Right atrium auricular region (tissue), 2 donors: ENCODE data around the gene SLC41A3. TPM values are rescaled to one million over a fixed set of nuclear protein-coding genes. Genes with fewer than 3 reads are reported as not detected.

Source experiments
- DNase-seq: peaks from one replicate; pipeline ENCODE4 v3.0.0-alpha.2; 2019; ENCODE audit warnings: low spot score
- H3K27ac ChIP-seq, 2 donors: fragments of 200-600 bp; sonication (generic); 1 replicate in 1 of 2; 2 replicates in 1 of 2; pipeline ENCODE4 v1.5.1; 2016 to 2019
- H3K27me3 ChIP-seq, 2 donors: fragments of 200-600 bp; sonication (generic); one replicate each; pipeline versions ENCODE4 v1.5.1 to v1.6.0; 2017 to 2019
- H3K36me3 ChIP-seq: fragments of 200-600 bp; sonication (generic); one replicate; pipeline ENCODE4 v1.5.1; 2016
- H3K4me1 ChIP-seq, 2 donors: fragments of 200-600 bp; sonication (generic); one replicate each; pipeline versions ENCODE4 v1.5.1 to v1.6.0; 2017 to 2019
- H3K4me3 ChIP-seq, 2 donors: fragments of 200-600 bp; sonication (generic); 1 replicate in 1 of 2; 2 replicates in 1 of 2; pipeline ENCODE4 v1.5.1; 2017 to 2019; ENCODE audit warnings: mild to moderate bottlenecking in 1 of 2, moderate library complexity in 1 of 2
- H3K9me3 ChIP-seq, 2 donors: fragments of 200-600 bp; sonication (generic); one replicate each; pipeline ENCODE4 v1.5.1; 2019
- total RNA-seq, 2 donors: library from RNA; depleted of rRNA; stranded (reverse); fragments of >200 nt; gene quantifications; one replicate each; pipeline ENCODE4 v1.1.0, GENCODE V29; 2016
- TF ChIP-seq, protein P1 (sequence below), 2 donors: fragments of 200-600 bp; sonication (generic); IDR thresholded peaks; one replicate each; pipeline ENCODE4 v1.5.1; 2019; ENCODE audit warnings: antibody characterized with exemption in 2 of 2

Gene SLC41A3
- total RNA-seq, 2 donors from 2014 or later = 34.1 to 39.6 TPM

- TF ChIP-seq, protein P1, sequence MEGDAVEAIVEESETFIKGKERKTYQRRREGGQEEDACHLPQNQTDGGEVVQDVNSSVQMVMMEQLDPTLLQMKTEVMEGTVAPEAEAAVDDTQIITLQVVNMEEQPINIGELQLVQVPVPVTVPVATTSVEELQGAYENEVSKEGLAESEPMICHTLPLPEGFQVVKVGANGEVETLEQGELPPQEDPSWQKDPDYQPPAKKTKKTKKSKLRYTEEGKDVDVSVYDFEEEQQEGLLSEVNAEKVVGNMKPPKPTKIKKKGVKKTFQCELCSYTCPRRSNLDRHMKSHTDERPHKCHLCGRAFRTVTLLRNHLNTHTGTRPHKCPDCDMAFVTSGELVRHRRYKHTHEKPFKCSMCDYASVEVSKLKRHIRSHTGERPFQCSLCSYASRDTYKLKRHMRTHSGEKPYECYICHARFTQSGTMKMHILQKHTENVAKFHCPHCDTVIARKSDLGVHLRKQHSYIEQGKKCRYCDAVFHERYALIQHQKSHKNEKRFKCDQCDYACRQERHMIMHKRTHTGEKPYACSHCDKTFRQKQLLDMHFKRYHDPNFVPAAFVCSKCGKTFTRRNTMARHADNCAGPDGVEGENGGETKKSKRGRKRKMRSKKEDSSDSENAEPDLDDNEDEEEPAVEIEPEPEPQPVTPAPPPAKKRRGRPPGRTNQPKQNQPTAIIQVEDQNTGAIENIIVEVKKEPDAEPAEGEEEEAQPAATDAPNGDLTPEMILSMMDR (IDR thresholded peaks at IDR 0.05) = no peak
- H3K27me3 ChIP-seq = no peaks in the 10 kb centered on the region
- no peaks in the 10 kb centered on the region for H3K36me3 ChIP-seq
- no peaks in the 10 kb centered on the region for H3K9me3 ChIP-seq
- peak; percentile 30 for DNase-seq
- H3K27ac ChIP-seq = no peak overlapping the region
- no peak overlapping the region for H3K4me3 ChIP-seq
- H3K4me1 ChIP-seq = peaks cover 0 to 7% of the 10 kb centered on the region in 2 donors
These were observed 32.2 kb downstream of the SLC41A3 start for GRCh38 chr3:126051741-126052140.

- peak; percentile 49 for DNase-seq
- Histone ChIP-seq H3K27ac (no peak overlapping the region), H3K36me3 (no peaks in the 10 kb centered on the region), H3K9me3 (peaks cover 0 to 3% of the 10 kb centered on the region in 2 donors), H3K4me1 (peaks cover 0 to 2% of the 10 kb centered on the region in 2 donors), H3K4me3 (no peak overlapping the region), H3K27me3 (no peaks in the 10 kb centered on the region)
- TF ChIP-seq, protein P1 (IDR thresholded peaks at IDR 0.05) = no peak
These were observed 32.7 kb downstream of the SLC41A3 start for GRCh38 chr3:126051234-126051633.

- Histone ChIP-seq H3K27me3 (no peaks in the 10 kb centered on the region), H3K27ac (no peak overlapping the region), H3K4me1 (no peaks in the 10 kb centered on the region), H3K9me3 (peaks cover 0 to 3% of the 10 kb centered on the region in 2 donors), H3K36me3 (no peaks in the 10 kb centered on the region), H3K4me3 (no peak overlapping the region)
- TF ChIP-seq, protein P1 (IDR thresholded peaks at IDR 0.05) = no peak
- DNase-seq = peak; percentile 21
These were observed 33.3 kb downstream of the SLC41A3 start for GRCh38 chr3:126050626-126051025.

DNA sequence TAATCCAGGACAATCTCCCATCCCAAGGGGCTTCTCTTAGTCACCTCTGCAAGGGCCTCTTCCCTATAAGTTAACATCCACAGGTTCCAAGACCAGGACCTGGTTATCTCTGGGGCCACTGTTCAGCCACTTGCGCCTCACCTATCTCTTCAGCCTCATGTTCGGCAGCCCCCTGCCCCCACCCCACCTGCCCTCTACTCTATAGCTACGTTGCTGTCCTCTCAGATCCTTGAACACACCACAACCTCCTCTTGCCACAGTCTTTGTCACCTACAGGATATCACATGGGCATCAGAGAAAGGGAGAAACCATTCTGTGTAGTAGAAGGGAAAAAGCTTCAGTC lies 33.9 kb downstream of the SLC41A3 start:
- H3K27me3 ChIP-seq = no peaks in the 10 kb centered on the region
- H3K9me3 ChIP-seq = peaks cover 0 to 3% of the 10 kb centered on the region in 2 donors
- peak; percentile 43 for DNase-seq
- no peak overlapping the region for H3K4me3 ChIP-seq
- H3K4me1 ChIP-seq = no peaks in the 10 kb centered on the region
- no peaks in the 10 kb centered on the region for H3K36me3 ChIP-seq
- H3K27ac ChIP-seq = no peak overlapping the region
- TF ChIP-seq, protein P1 (IDR thresholded peaks at IDR 0.05) = no peak

- H3K36me3 ChIP-seq = no peaks in the 10 kb centered on the region
These were observed 34.5 kb downstream of the SLC41A3 start for GRCh38 chr3:126049289-126050049.

More at GRCh38 chr3:126049289-126050049, 34.5 kb downstream of the SLC41A3 start:
- TF ChIP-seq, protein P1 (IDR thresholded peaks at IDR 0.05) = no peak
- no peak overlapping the region for H3K4me3 ChIP-seq
- DNase-seq = no peak
- H3K27me3 ChIP-seq = no peaks in the 10 kb centered on the region
- H3K9me3 ChIP-seq = peaks cover 0 to 3% of the 10 kb centered on the region in 2 donors
- no peaks in the 10 kb centered on the region for H3K4me1 ChIP-seq
- H3K27ac ChIP-seq = no peak overlapping the region
